Measurements from ENCODE around the gene ABCC2.

GRCh38 chr10:99827936-99828335 is 45.5 kb downstream of the ABCC2 start:
- no peak for TF ChIP-seq CTCF (IDR thresholded peaks at IDR 0.05)
- no peak for TF ChIP-seq POLR2A (IDR thresholded peaks at IDR 0.05)
